LNCaP clone FGC (cell line): ENCODE measurements around the gene STK39.

Experiments
- DNase-seq: peaks from one replicate; pipeline ENCODE4 v3.0.0-alpha.2; 2011; ENCODE audit warnings: low read depth
- H3K4me3 ChIP-seq: 2 replicates; pipeline ENCODE4 v1.5.1; 2011; ENCODE audit warnings: mild to moderate bottlenecking, low read depth, low read length, control low read depth
- TF ChIP-seq, protein P1 (sequence below): IDR thresholded peaks from 2 replicates; pipeline ENCODE4 v1.5.1; 2012; ENCODE audit warnings: mild to moderate bottlenecking; ENCODE audit not compliant: control insufficient read depth, insufficient read depth; ENCODE audit errors: extremely low read depth

The STK39 gene

DNA sequence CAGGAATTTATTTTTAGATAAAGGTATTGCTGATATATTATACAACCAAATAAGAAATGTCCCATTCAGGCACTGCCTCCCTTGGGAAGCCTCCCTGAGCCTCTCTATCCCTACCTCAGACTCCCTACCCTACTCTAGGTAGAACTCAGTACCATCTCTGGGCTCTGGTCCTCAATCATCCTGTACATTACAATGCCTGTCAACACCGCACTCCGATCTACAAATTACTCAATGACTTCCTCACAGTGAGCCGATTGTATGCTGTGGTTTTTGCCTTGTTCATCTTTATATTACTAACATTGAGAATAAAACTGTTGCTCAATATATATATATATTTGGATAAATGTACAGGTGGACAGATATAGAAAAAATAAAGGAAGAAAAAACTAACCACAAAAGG, 207.5 kb downstream of the STK39 start:
- no peak overlapping the region for H3K4me3 ChIP-seq
- TF ChIP-seq, protein P1, sequence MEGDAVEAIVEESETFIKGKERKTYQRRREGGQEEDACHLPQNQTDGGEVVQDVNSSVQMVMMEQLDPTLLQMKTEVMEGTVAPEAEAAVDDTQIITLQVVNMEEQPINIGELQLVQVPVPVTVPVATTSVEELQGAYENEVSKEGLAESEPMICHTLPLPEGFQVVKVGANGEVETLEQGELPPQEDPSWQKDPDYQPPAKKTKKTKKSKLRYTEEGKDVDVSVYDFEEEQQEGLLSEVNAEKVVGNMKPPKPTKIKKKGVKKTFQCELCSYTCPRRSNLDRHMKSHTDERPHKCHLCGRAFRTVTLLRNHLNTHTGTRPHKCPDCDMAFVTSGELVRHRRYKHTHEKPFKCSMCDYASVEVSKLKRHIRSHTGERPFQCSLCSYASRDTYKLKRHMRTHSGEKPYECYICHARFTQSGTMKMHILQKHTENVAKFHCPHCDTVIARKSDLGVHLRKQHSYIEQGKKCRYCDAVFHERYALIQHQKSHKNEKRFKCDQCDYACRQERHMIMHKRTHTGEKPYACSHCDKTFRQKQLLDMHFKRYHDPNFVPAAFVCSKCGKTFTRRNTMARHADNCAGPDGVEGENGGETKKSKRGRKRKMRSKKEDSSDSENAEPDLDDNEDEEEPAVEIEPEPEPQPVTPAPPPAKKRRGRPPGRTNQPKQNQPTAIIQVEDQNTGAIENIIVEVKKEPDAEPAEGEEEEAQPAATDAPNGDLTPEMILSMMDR, result no peak

DNA sequence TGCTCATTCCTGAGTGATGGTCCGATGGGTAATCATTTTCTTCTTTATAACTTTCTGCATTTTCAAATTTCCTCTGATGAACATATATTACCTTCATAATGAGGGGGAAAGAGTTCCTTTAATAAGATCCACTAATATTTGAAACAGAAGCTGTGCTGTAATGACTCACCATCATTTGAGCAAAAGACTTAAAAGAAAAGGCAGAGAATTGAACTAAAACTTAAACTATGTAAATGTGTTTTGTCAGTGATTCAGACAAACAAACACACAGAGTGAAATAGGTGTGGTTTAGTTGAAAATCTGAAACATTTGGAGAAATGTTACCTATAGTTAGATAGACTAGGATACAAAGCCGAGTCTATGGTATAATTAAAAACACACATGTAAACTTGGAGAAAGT, 209.6 kb downstream of the STK39 start:
- DNase-seq, result no peak
- TF ChIP-seq, protein P1, result no peak
- no peak overlapping the region for H3K4me3 ChIP-seq

More for the DNA sequence above, 207.5 kb downstream of the STK39 start:
- no peak for DNase-seq

DNA sequence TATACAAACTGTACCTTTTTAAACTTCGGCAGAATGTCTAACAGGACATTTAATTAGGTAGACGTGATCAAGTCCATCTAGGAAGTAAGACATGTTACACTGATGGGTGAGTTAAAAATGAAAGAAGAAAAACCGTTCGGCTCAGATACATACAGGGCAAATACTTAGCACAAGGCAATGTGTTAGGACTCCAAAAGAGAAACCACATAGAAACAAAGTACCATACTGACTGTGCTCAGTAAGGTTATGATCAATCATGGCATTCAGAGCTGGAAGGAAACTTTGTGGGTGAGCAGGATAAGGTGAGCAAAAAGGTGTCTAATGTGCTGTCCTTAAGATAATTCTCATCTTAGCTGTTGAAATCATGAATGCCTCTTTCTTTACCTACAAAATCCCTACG, 211.9 kb downstream of the STK39 start:
- TF ChIP-seq, protein P1, result no peak
- H3K4me3 ChIP-seq, result no peak overlapping the region
- no peak for DNase-seq

DNA sequence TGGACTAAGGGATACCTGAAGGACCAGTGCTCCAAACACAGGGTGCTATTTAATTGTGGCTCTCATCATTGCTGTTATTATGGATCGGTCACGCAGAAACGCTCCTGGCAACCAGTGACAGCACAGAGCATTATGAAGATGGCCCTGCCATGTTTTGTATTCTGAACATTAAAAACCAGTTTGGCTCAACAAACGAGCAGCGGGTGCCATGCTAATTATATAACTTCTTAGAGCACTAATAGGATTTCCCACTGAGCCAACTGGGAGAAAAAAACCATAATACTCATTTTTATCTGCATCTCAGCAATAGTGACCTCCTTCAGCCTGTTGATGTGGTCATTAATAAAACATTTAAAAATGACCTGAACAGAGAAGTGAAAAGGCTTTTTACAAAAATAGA, 212.8 kb downstream of the STK39 start:
- no peak for DNase-seq
- TF ChIP-seq, protein P1, result no peak
- H3K4me3 ChIP-seq, result no peak overlapping the region

DNA sequence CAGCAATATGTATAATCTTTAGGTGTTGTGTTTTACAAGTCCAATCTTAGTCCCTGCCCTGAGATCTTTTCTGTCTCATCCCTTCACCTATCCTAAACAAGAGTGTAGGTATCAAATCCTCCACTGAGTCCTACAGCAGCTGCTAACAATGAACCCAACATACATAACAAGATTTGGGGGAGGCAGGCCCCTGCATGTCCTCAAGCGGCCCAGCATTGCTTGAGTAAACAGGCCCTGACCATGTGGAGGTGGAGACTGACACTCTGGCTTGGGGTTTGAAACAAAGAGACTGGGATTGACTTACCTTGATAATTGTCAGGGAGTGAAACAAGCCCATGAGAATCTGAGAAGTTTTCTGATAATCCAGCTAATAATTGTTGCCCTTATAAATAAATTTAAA, 213.4 kb downstream of the STK39 start:
- H3K4me3 ChIP-seq, result no peak overlapping the region
- TF ChIP-seq, protein P1, result no peak
- no peak for DNase-seq

DNA sequence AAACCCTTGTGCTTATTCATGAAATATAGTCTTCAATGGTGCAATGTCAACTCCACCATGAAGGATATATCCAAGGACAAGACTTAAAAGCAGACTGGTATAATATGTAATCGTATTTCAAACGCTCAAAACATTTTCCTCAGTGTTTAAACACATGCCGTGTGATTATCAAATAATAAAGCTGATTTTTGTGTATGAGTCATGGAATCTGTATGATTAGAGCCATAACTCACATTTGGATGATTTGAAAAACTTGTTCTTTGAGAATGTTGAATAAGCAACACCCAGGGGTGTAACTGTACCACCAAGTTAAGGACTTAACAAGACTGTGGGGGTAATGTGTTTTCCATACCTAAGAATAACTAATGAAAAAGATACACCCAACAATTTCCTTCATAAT, 215.3 kb downstream of the STK39 start:
- TF ChIP-seq, protein P1, result no peak

DNA sequence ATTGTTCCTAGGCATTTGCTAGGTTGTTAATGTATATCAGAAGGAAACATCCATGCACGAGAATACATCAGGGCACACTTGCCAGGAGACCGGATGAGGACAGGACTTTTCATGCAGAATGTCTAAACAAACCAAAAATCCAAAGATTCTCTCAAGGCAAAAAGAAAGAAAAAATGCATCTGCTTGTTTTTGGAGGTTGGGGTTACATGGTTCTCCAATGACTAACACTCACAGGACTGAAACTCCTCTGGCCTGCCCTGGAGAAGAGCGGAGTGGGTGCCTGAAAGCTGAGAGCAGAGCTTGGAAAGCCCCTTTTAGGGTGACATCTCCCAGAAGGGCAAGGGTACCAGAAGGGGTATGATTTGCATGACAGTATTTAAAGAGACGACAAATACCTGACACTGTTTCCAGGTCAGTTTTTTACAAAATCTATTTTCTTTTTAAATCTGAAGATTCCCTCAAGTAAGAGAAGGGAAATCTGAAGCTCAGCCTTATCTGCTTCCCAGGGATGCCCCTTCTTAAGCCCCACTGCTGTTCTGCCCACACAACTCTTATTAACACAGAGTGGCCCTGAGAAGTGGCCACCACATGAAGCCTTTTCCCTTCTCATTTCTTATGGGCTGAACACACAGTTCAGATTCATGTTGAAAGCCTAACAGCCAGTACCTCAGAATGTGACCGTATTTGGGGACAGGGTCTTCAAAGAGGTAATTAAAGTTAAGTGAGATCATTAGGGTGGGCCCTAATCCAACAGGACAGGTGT, 216.4 kb downstream of the STK39 start:
- no peak for DNase-seq
- H3K4me3 ChIP-seq, result no peak overlapping the region
- TF ChIP-seq, protein P1, result no peak

More for the DNA sequence above, 215.3 kb downstream of the STK39 start:
- DNase-seq, result no peak
- H3K4me3 ChIP-seq, result no peak overlapping the region
